ENCODE measurements around the gene RELB.

RELB gene

GRCh38 chr19:45021971-45022370 lies 20.7 kb downstream of the RELB start:
- no CpG with 5 or more reads among the region's 14 CpGs for WGBS (ENCODE audit: insufficient coverage, insufficient read length)
- Histone ChIP-seq H3K27ac (ENCODE audit: low read length) (no peak overlapping the region), H3K36me3 (ENCODE audit: control insufficient read depth, insufficient read depth, low read length) (no peaks in the 10 kb centered on the region; the same call in 1 of the 2 replicates), H3K9me3 (ENCODE audit: control insufficient read depth, insufficient read depth, low read length) (no peaks in the 10 kb centered on the region), H3K4me1 (ENCODE audit: control insufficient read depth, insufficient read depth, low read length) (no peaks in the 10 kb centered on the region), H3K4me3 (ENCODE audit: low read length) (no peak overlapping the region), H3K27me3 (ENCODE audit: control insufficient read depth, insufficient read depth, low read length) (no peaks in the 10 kb centered on the region)
- no peak for DNase-seq (ENCODE audit: low read depth, low spot score)

GRCh38 chr19:45023048-45023447 lies 21.8 kb downstream of the RELB start:
- Histone ChIP-seq H3K4me3 (ENCODE audit: low read length) (no peak overlapping the region), H3K36me3 (ENCODE audit: control insufficient read depth, insufficient read depth, low read length) (no peaks in the 10 kb centered on the region; the same call in 1 of the 2 replicates), H3K27me3 (ENCODE audit: control insufficient read depth, insufficient read depth, low read length) (no peaks in the 10 kb centered on the region), H3K9me3 (ENCODE audit: control insufficient read depth, insufficient read depth, low read length) (no peaks in the 10 kb centered on the region), H3K4me1 (ENCODE audit: control insufficient read depth, insufficient read depth, low read length) (no peaks in the 10 kb centered on the region), H3K27ac (ENCODE audit: low read length) (no peak overlapping the region)
- DNase-seq (ENCODE audit: low read depth, low spot score): no peak
- no CpG with 5 or more reads among the region's 4 CpGs for WGBS (ENCODE audit: insufficient coverage, insufficient read length)

- Histone ChIP-seq H3K4me1 (ENCODE audit: control insufficient read depth, insufficient read depth, low read length) (no peaks in the 10 kb centered on the region), H3K27me3 (ENCODE audit: control insufficient read depth, insufficient read depth, low read length) (no peaks in the 10 kb centered on the region), H3K4me3 (ENCODE audit: low read length) (no peak overlapping the region), H3K27ac (ENCODE audit: low read length) (no peak overlapping the region), H3K36me3 (ENCODE audit: control insufficient read depth, insufficient read depth, low read length) (no peaks in the 10 kb centered on the region; the same call in 1 of the 2 replicates), H3K9me3 (ENCODE audit: control insufficient read depth, insufficient read depth, low read length) (no peaks in the 10 kb centered on the region)
- no peak for DNase-seq (ENCODE audit: low read depth, low spot score)
- WGBS (ENCODE audit: insufficient coverage, insufficient read length): no CpG with 5 or more reads among the region's 9 CpGs
Observed at GRCh38 chr19:45025264-45025663, 24.0 kb downstream of the RELB start.

- no CpG with 5 or more reads among the region's 2 CpGs for WGBS (ENCODE audit: insufficient coverage, insufficient read length)
- Histone ChIP-seq H3K27me3 (ENCODE audit: control insufficient read depth, insufficient read depth, low read length) (no peaks in the 10 kb centered on the region), H3K4me3 (ENCODE audit: low read length) (no peak overlapping the region)
Observed at GRCh38 chr19:45027371-45027770, 26.1 kb downstream of the RELB start.

GRCh38 chr19:45030825-45031224 lies 29.6 kb downstream of the RELB start:
- H3K4me3 ChIP-seq (ENCODE audit: low read length): no peak overlapping the region
- DNase-seq (ENCODE audit: low read depth, low spot score): no peak
- H3K9me3 ChIP-seq (ENCODE audit: control insufficient read depth, insufficient read depth, low read length): no peaks in the 10 kb centered on the region
- H3K27me3 ChIP-seq (ENCODE audit: control insufficient read depth, insufficient read depth, low read length): no peaks in the 10 kb centered on the region
- H3K27ac ChIP-seq (ENCODE audit: low read length): no peak overlapping the region
- H3K4me1 ChIP-seq (ENCODE audit: control insufficient read depth, insufficient read depth, low read length): no peaks in the 10 kb centered on the region
- peaks cover 4% of the 10 kb centered on the region; the same call in 1 of the 2 replicates for H3K36me3 ChIP-seq (ENCODE audit: control insufficient read depth, insufficient read depth, low read length)
- WGBS (ENCODE audit: insufficient coverage, insufficient read length): no CpG with 5 or more reads among the region's 6 CpGs

More at GRCh38 chr19:45027371-45027770, 26.1 kb downstream of the RELB start:
- DNase-seq (ENCODE audit: low read depth, low spot score): no peak
- H3K9me3 ChIP-seq (ENCODE audit: control insufficient read depth, insufficient read depth, low read length): no peaks in the 10 kb centered on the region
- no peaks in the 10 kb centered on the region for H3K4me1 ChIP-seq (ENCODE audit: control insufficient read depth, insufficient read depth, low read length)
- H3K36me3 ChIP-seq (ENCODE audit: control insufficient read depth, insufficient read depth, low read length): no peaks in the 10 kb centered on the region
- H3K27ac ChIP-seq (ENCODE audit: low read length): no peak overlapping the region

GRCh38 chr19:45032421-45032820 lies 31.2 kb downstream of the RELB start:
- Histone ChIP-seq H3K27ac (ENCODE audit: low read length) (no peak overlapping the region), H3K4me1 (ENCODE audit: control insufficient read depth, insufficient read depth, low read length) (no peaks in the 10 kb centered on the region)
- no CpG with 5 or more reads among the region's 18 CpGs for WGBS (ENCODE audit: insufficient coverage, insufficient read length)

GRCh38 chr19:45035755-45036154 lies 34.5 kb downstream of the RELB start:
- Histone ChIP-seq H3K27ac (ENCODE audit: low read length) (no peak overlapping the region), H3K9me3 (ENCODE audit: control insufficient read depth, insufficient read depth, low read length) (no peaks in the 10 kb centered on the region), H3K4me1 (ENCODE audit: control insufficient read depth, insufficient read depth, low read length) (no peaks in the 10 kb centered on the region), H3K4me3 (ENCODE audit: low read length) (no peak overlapping the region), H3K36me3 (ENCODE audit: control insufficient read depth, insufficient read depth, low read length) (peaks cover 4% of the 10 kb centered on the region; the same call in 1 of the 2 replicates), H3K27me3 (ENCODE audit: control insufficient read depth, insufficient read depth, low read length) (no peaks in the 10 kb centered on the region)
- no CpG with 5 or more reads among the region's 6 CpGs for WGBS (ENCODE audit: insufficient coverage, insufficient read length)
- no peak for DNase-seq (ENCODE audit: low read depth, low spot score)

More at GRCh38 chr19:45032421-45032820, 31.2 kb downstream of the RELB start:
- Histone ChIP-seq H3K36me3 (ENCODE audit: control insufficient read depth, insufficient read depth, low read length) (peaks cover 4% of the 10 kb centered on the region; the same call in 1 of the 2 replicates), H3K9me3 (ENCODE audit: control insufficient read depth, insufficient read depth, low read length) (no peaks in the 10 kb centered on the region), H3K27me3 (ENCODE audit: control insufficient read depth, insufficient read depth, low read length) (no peaks in the 10 kb centered on the region), H3K4me3 (ENCODE audit: low read length) (no peak overlapping the region)
- no peak for DNase-seq (ENCODE audit: low read depth, low spot score)

- Histone ChIP-seq H3K9me3 (ENCODE audit: control insufficient read depth, insufficient read depth, low read length) (no peaks in the 10 kb centered on the region), H3K4me1 (ENCODE audit: control insufficient read depth, insufficient read depth, low read length) (no peaks in the 10 kb centered on the region), H3K27ac (ENCODE audit: low read length) (no peak overlapping the region), H3K36me3 (ENCODE audit: control insufficient read depth, insufficient read depth, low read length) (peaks cover 10% of the 10 kb centered on the region), H3K27me3 (ENCODE audit: control insufficient read depth, insufficient read depth, low read length) (no peaks in the 10 kb centered on the region), H3K4me3 (ENCODE audit: low read length) (no peak overlapping the region)
- no peak for DNase-seq (ENCODE audit: low read depth, low spot score)
- no CpG with 5 or more reads among the region's 37 CpGs for WGBS (ENCODE audit: insufficient coverage, insufficient read length)
Observed at GRCh38 chr19:45037393-45038169, 36.3 kb downstream of the RELB start.

GRCh38 chr19:45038931-45039893 lies 37.9 kb downstream of the RELB start, which contains the start of gene CLASRP:
Gene CLASRP, plus strand, starts transcription at chr19:45039045. Its CDS starts 1,168 bp downstream, at chr19:45040213.
- no peak within 1 kb of the TSS for H3K27ac ChIP-seq (ENCODE audit: low read length)
- peak; percentile 50 for DNase-seq (ENCODE audit: low read depth, low spot score)
- no CpG with 5 or more reads among the region's 62 CpGs for WGBS (ENCODE audit: insufficient coverage, insufficient read length)
- peaks cover 9% of the 10 kb centered on the region for H3K36me3 ChIP-seq (ENCODE audit: control insufficient read depth, insufficient read depth, low read length)
- no peaks in the 10 kb centered on the region for H3K27me3 ChIP-seq (ENCODE audit: control insufficient read depth, insufficient read depth, low read length)
- H3K4me1 ChIP-seq (ENCODE audit: control insufficient read depth, insufficient read depth, low read length): no peaks in the 10 kb centered on the region
- H3K4me3 ChIP-seq (ENCODE audit: low read length): peak within 1 kb of the TSS; percentile 100
- no peaks in the 10 kb centered on the region for H3K9me3 ChIP-seq (ENCODE audit: control insufficient read depth, insufficient read depth, low read length)

GRCh38 chr19:45040059-45040771 lies 39.0 kb downstream of the RELB start:
- Histone ChIP-seq H3K4me1 (ENCODE audit: control insufficient read depth, insufficient read depth, low read length) (no peaks in the 10 kb centered on the region), H3K27me3 (ENCODE audit: control insufficient read depth, insufficient read depth, low read length) (no peaks in the 10 kb centered on the region), H3K9me3 (ENCODE audit: control insufficient read depth, insufficient read depth, low read length) (no peaks in the 10 kb centered on the region), H3K36me3 (ENCODE audit: control insufficient read depth, insufficient read depth, low read length) (peaks cover 15% of the 10 kb centered on the region), H3K27ac (ENCODE audit: low read length) (no peak overlapping the region), H3K4me3 (ENCODE audit: low read length) (no peak overlapping the region)
- 100% methylated on average over 7 of the region's 19 CpGs for WGBS (ENCODE audit: insufficient coverage, insufficient read length)
- DNase-seq (ENCODE audit: low read depth, low spot score): no peak
